C4-2B (cell line): ENCODE data around the gene HMGB2.

Experiments used
- ZFX ChIP-seq: fragments of 450-650 bp; IDR thresholded peaks from 2 replicates; pipeline ENCODE4 v1.6.1; 2017
- TF ChIP-seq, protein P1 (sequence below): fragments of 450-650 bp; conservative IDR thresholded peaks from 2 replicates; pipeline ENCODE4 v1.5.1; 2017; ENCODE audit warnings: mild to moderate bottlenecking

DNA sequence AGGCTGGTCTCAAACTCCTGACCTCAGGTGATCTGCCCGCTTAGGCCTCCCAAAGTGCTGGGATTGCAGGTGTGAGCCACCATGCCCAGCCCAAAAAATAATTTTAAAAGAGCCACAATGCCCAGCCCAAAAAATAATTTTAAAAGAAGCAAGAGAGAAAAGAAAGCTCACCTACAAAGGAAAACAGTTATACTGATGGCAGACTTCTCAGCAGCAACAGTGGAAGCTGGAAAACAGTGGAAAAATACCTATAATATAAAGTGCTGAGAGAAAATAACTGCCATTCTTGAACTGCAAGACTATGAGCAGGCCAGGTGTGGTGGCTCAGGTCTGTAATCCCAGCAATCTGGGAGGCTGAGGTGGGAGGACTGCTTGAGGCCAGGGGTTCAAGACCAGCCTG is 13.3 kb upstream of the HMGB2 start:
- TF ChIP-seq, protein P1, sequence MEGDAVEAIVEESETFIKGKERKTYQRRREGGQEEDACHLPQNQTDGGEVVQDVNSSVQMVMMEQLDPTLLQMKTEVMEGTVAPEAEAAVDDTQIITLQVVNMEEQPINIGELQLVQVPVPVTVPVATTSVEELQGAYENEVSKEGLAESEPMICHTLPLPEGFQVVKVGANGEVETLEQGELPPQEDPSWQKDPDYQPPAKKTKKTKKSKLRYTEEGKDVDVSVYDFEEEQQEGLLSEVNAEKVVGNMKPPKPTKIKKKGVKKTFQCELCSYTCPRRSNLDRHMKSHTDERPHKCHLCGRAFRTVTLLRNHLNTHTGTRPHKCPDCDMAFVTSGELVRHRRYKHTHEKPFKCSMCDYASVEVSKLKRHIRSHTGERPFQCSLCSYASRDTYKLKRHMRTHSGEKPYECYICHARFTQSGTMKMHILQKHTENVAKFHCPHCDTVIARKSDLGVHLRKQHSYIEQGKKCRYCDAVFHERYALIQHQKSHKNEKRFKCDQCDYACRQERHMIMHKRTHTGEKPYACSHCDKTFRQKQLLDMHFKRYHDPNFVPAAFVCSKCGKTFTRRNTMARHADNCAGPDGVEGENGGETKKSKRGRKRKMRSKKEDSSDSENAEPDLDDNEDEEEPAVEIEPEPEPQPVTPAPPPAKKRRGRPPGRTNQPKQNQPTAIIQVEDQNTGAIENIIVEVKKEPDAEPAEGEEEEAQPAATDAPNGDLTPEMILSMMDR, result no peak
- TF ChIP-seq ZFX, result no peak
